ENCODE measurements around the gene IL16.

- TF ChIP-seq POLR2AphosphoS5 (IDR thresholded peaks at IDR 0.05; ENCODE audit: low read depth, low read length), result no peak
- no peak for TF ChIP-seq TAF1 (IDR thresholded peaks at IDR 0.05; ENCODE audit: borderline replicate concordance, low read depth, low read length)
- no peak for TF ChIP-seq POLR2A (IDR thresholded peaks at IDR 0.05; ENCODE audit: low read depth, low read length)
Measured at GRCh38 chr15:81257435-81257834, 60.8 kb downstream of the IL16 start.
